Measurements from ENCODE around the gene DNAAF8. TPM values are rescaled to one million over a fixed set of nuclear protein-coding genes. Genes with fewer than 3 reads are reported as not detected.

Gene DNAAF8
- total RNA-seq, 2 experiments from 2014 or later: 0.21 to 0.40 TPM

GRCh38 chr16:4788489-4788889 is 54.2 kb downstream of the DNAAF8 start:
- Mint-ChIP-seq H3K4me1 (peaks cover 5% of the 10 kb centered on the region), H3K4me3 (no peak overlapping the region), H3K9me3 (no peaks in the 10 kb centered on the region), H3K36me3 (ENCODE audit: low read depth) (no peaks in the 10 kb centered on the region), H3K27me3 (no peaks in the 10 kb centered on the region), H3K27ac (no peak overlapping the region)
- DNase-seq: no peak
- POLR2A ChIA-PET: no interaction called here
- CTCF ChIA-PET: interaction anchor here (0.5 to 1.1 kb wide), 3 partner anchors 49 to 206 kb away, joined by 3 read pairs; no protein-coding TSS in a partner anchor

- ChIA-PET CTCF (interaction anchor here (0.5 to 1.1 kb wide), 3 partner anchors 50 to 206 kb away, joined by 3 read pairs; no protein-coding TSS in a partner anchor), POLR2A (no interaction called here)
- Mint-ChIP-seq H3K36me3 (ENCODE audit: low read depth) (no peaks in the 10 kb centered on the region), H3K4me1 (peaks cover 5% of the 10 kb centered on the region), H3K27me3 (no peaks in the 10 kb centered on the region), H3K9me3 (no peaks in the 10 kb centered on the region), H3K4me3 (no peak overlapping the region), H3K27ac (no peak overlapping the region)
- no peak for DNase-seq
Measured at GRCh38 chr16:4788910-4789309, 54.6 kb downstream of the DNAAF8 start.

- no peak overlapping the region for H3K27ac Mint-ChIP-seq
- peaks cover 5% of the 10 kb centered on the region for H3K4me1 Mint-ChIP-seq
- H3K4me3 Mint-ChIP-seq: no peak overlapping the region
- H3K36me3 Mint-ChIP-seq (ENCODE audit: low read depth): no peaks in the 10 kb centered on the region
- no peaks in the 10 kb centered on the region for H3K27me3 Mint-ChIP-seq
- DNase-seq: no peak
- ChIA-PET CTCF (no interaction called here), POLR2A (no interaction called here)
- no peaks in the 10 kb centered on the region for H3K9me3 Mint-ChIP-seq
Measured at GRCh38 chr16:4790261-4790660, 55.9 kb downstream of the DNAAF8 start.

GRCh38 chr16:4790871-4791270 is 56.5 kb downstream of the DNAAF8 start:
- H3K9me3 Mint-ChIP-seq: no peaks in the 10 kb centered on the region
- H3K4me1 Mint-ChIP-seq: peaks cover 5% of the 10 kb centered on the region
- H3K4me3 Mint-ChIP-seq: no peak overlapping the region
- H3K27ac Mint-ChIP-seq: no peak overlapping the region
- H3K27me3 Mint-ChIP-seq: no peaks in the 10 kb centered on the region
- ChIA-PET POLR2A (no interaction called here), CTCF (no interaction called here)
- no peaks in the 10 kb centered on the region for H3K36me3 Mint-ChIP-seq (ENCODE audit: low read depth)
- no peak for DNase-seq

- no peaks in the 10 kb centered on the region for H3K9me3 Mint-ChIP-seq
- ChIA-PET POLR2A (no interaction called here), CTCF (no interaction called here)
- no peak overlapping the region for H3K27ac Mint-ChIP-seq
- H3K27me3 Mint-ChIP-seq: no peaks in the 10 kb centered on the region
- H3K36me3 Mint-ChIP-seq (ENCODE audit: low read depth): no peaks in the 10 kb centered on the region
- no peak for DNase-seq
- H3K4me3 Mint-ChIP-seq: no peak overlapping the region
- H3K4me1 Mint-ChIP-seq: peaks cover 5% of the 10 kb centered on the region
Measured at GRCh38 chr16:4792951-4793513, 58.7 kb downstream of the DNAAF8 start.

- Mint-ChIP-seq H3K4me1 (peaks cover 6% of the 10 kb centered on the region), H3K27me3 (no peaks in the 10 kb centered on the region), H3K27ac (no peak within 1 kb of the TSS), H3K9me3 (no peaks in the 10 kb centered on the region), H3K4me3 (no peak within 1 kb of the TSS), H3K36me3 (ENCODE audit: low read depth) (no peaks in the 10 kb centered on the region)
- ChIA-PET POLR2A (no interaction called here), CTCF (no interaction called here)
- DNase-seq: no peak
Measured at GRCh38 chr16:4795181-4795827, 61.0 kb downstream of the DNAAF8 start, which contains the start of gene SMIM22. SMIM22 (plus strand) TSS chr16:4795369; CDS start chr16:4795735, 366 bp downstream.

GRCh38 chr16:4795828-4796572 is 61.7 kb downstream of the DNAAF8 start:
- ChIA-PET CTCF (interaction anchor here (0.6 to 0.8 kb wide), 2 partner anchors 61 to 579 kb away, joined by 3 read pairs; no protein-coding TSS in a partner anchor), POLR2A (no interaction called here)
- no peaks in the 10 kb centered on the region for H3K27me3 Mint-ChIP-seq
- peaks cover 12% of the 10 kb centered on the region for H3K4me1 Mint-ChIP-seq
- H3K36me3 Mint-ChIP-seq (ENCODE audit: low read depth): no peaks in the 10 kb centered on the region
- H3K27ac Mint-ChIP-seq: no peak overlapping the region
- H3K9me3 Mint-ChIP-seq: no peaks in the 10 kb centered on the region
- H3K4me3 Mint-ChIP-seq: no peak overlapping the region
- no peak for DNase-seq

- DNase-seq: no peak
- H3K27ac Mint-ChIP-seq: no peak overlapping the region
- H3K36me3 Mint-ChIP-seq (ENCODE audit: low read depth): no peaks in the 10 kb centered on the region
- H3K4me3 Mint-ChIP-seq: no peak overlapping the region
- no peaks in the 10 kb centered on the region for H3K9me3 Mint-ChIP-seq
- ChIA-PET POLR2A (no interaction called here), CTCF (interaction anchor here (0.6 to 0.8 kb wide), 2 partner anchors 62 to 580 kb away, joined by 3 read pairs; no protein-coding TSS in a partner anchor)
- peaks cover 13% of the 10 kb centered on the region for H3K4me1 Mint-ChIP-seq
- H3K27me3 Mint-ChIP-seq: no peaks in the 10 kb centered on the region
Measured at GRCh38 chr16:4796982-4797804, 62.9 kb downstream of the DNAAF8 start.

- Mint-ChIP-seq H3K4me1 (peaks cover 14% of the 10 kb centered on the region), H3K4me3 (no peak overlapping the region), H3K9me3 (no peaks in the 10 kb centered on the region), H3K27me3 (no peaks in the 10 kb centered on the region), H3K36me3 (ENCODE audit: low read depth) (no peaks in the 10 kb centered on the region), H3K27ac (no peak overlapping the region)
- ChIA-PET CTCF (no interaction called here), POLR2A (no interaction called here)
- no peak for DNase-seq
Measured at GRCh38 chr16:4797805-4798252, 63.5 kb downstream of the DNAAF8 start.

GRCh38 chr16:4798456-4798855 is 64.1 kb downstream of the DNAAF8 start:
- Mint-ChIP-seq H3K27me3 (no peaks in the 10 kb centered on the region), H3K4me3 (no peak overlapping the region), H3K9me3 (no peaks in the 10 kb centered on the region), H3K27ac (no peak overlapping the region), H3K4me1 (peaks cover 20% of the 10 kb centered on the region), H3K36me3 (ENCODE audit: low read depth) (no peaks in the 10 kb centered on the region)
- no peak for DNase-seq
- CTCF ChIA-PET: no interaction called here
- POLR2A ChIA-PET: no interaction called here

Measured in activated CD4-positive, alpha-beta T cell treated with anti-CD3 and anti-CD28 coated beads, Interleukin-2, amount 10 ng/mL, durations not matched to agents 7 days and 5 days (primary cell).